ENCODE data around the gene PROM1.

Gene PROM1

DNA sequence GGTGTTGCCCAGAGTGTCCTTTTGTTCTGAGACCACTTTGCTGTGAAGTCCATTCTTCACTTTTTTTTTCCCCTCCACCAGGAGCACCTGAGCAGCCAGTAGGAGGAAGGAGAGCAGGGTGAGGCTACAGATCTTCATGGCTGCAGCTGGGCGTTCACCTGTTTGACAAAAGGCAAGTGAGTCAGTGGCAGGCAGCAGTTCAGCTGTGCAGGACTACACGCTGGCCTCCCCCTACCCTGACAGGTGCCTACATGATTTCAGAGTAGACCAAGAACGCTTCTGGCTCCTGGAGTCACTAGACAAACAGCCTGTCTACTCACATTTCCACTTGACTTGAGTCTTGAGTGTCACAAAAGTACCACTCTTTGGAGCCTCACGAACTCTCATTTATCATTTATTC is 147.3 kb downstream of the PROM1 start:
- FAIRE-seq, result no peak

GRCh38 chr4:15935504-15936402 is 148.1 kb downstream of the PROM1 start:
- FAIRE-seq, result no peak

DNA sequence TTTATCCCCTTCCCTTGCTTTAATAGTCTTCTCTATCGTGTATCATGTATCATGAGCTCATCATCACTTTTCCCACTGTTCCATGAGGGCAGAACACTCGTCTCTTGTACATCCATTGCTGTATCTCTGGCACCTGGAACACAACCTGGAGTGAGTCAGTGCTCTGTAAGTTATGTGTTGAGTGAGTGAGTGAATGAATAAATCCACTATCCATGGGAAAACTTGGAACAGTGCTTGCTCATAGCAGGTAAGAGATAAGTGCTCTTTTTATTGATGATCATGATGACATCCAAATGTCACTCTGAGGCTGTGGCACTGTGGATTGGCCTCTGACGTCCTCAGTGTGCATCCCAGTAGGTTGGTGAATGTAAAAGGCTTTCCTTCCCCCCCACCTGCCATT is 149.6 kb downstream of the PROM1 start:
- no peak for FAIRE-seq

- FAIRE-seq, result no peak
These were observed 152.2 kb downstream of the PROM1 start for GRCh38 chr4:15931451-15932210.

- FAIRE-seq, result no peak
These were observed 153.5 kb downstream of the PROM1 start for GRCh38 chr4:15930314-15930713.

DNA sequence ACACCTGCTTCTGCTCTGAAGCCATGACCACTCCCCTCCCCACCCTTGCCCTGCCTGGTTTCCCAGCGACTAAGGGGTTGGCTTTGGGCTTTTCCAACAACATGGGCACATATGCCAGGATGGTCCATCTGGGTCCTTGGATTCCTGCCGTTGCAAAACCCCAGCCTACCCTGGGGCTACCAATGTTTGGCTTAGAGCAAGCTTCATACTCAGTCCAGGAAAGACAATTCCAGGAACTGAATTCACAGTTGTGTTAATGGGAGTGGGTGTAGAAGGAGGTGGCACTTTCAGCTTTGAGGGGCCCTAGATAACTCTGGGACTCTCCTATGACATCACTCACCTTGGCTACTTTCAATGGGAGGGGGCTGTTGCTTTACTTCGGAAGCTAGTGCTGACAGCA is 154.3 kb downstream of the PROM1 start:
- FAIRE-seq, result no peak

GRCh38 chr4:15928883-15929282 is 154.9 kb downstream of the PROM1 start:
- FAIRE-seq, result no peak

GRCh38 chr4:15926486-15926885 is 157.3 kb downstream of the PROM1 start:
- no peak for FAIRE-seq

DNA sequence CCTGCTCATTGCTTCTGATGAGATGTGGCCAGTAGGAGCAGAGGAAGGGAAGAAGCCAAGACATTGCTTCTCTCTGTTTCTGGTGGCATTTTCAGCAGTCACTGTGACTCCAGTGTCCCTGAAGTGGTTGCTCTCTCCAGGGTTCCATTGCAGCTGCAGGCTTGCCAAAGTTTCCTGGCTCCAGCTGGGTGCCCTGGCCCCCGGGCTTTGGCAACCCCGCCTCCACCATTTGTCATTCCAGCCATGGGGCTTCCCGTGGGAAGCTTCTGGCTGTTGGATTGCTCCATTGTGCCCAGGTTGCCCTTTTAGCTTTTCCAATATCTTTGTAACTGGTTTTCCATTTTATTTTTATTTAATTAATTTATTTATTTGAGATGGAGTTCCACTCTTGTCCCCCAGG is 158.0 kb downstream of the PROM1 start:
- no peak for FAIRE-seq

GRCh38 chr4:15921592-15921932 is 162.3 kb downstream of the PROM1 start:
- no peak for FAIRE-seq

DNA sequence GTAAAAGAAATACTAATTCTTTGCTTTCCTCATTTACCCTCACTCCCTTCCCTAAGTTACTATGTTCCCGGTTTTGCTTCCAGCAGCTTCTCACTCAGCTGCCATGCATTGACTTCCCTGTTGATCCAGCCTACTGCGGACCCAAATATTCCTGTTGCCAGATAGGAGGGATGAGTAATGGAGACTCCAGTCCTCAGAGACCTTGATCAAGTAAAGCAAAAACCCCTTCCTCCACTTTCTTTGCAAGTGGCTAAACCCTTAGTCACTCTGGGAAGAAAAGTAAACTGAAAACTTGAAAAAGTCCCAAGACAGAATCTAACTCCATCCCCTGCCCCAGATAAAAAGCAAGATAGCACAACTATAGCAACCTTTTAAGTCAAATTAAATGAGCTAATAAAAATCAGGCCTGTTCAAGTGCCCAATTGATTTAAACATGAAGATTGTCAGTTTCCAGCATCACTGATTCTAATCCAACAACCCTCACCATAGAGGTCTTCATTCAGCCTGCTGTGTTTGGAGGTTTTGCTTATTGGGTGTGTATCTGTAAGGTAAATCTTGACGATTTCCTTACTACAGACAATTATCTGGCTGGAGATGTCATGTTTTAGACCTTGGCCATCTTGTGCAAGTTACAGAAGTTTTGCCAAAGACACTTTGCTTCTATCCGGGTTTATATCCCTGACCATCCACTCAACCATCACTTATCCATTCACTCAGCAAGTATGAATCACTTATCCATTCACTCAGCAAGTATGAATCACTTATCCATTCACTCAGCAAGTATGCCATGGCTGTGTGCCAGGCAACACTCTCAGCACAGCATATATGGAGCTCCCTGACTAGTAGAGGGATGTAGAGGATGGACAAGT is 162.9 kb downstream of the PROM1 start:
- FAIRE-seq, result no peak

DNA sequence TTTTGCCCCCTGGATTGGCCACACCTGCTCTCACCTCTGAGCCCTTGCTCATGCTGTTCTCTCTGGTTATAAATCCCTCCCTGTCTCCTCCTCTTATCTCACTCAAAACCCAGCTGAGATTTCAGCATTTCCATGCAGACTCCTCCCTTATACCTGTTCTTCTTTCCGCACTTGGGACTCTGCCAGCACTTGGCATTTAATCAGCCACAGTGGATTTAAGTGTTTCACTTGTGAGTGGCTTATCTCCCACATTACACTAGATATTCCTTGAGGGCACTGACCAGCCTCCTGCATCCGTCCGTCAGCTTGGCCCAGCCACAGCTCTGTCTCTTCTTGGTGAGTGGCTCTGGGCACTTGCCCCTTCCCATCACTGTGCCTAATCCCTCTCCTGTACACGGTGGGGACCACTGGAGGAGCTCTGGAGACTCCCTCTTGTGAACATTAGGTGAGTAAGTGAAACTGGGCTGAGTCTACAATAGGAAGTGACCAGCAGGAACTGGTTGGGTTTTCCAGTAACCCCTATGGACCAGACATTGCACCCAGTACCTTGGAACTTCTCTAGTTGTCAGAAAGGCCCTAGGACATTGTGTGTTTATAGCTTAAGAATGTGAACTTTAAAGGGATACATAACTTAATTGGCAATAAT is 165.2 kb downstream of the PROM1 start:
- FAIRE-seq, result no peak
